ENCODE results near the gene TMA7. TPM values are rescaled to one million over a fixed set of nuclear protein-coding genes. Genes with fewer than 3 reads are reported as not detected.
"Not testable (repeated sequence)": the region's sequence is repeated elsewhere in the genome, so short reads cannot be mapped to it uniquely, and the experiment has no call there.

Gene TMA7
- polyA plus RNA-seq, 1 experiment = 316 TPM

DNA sequence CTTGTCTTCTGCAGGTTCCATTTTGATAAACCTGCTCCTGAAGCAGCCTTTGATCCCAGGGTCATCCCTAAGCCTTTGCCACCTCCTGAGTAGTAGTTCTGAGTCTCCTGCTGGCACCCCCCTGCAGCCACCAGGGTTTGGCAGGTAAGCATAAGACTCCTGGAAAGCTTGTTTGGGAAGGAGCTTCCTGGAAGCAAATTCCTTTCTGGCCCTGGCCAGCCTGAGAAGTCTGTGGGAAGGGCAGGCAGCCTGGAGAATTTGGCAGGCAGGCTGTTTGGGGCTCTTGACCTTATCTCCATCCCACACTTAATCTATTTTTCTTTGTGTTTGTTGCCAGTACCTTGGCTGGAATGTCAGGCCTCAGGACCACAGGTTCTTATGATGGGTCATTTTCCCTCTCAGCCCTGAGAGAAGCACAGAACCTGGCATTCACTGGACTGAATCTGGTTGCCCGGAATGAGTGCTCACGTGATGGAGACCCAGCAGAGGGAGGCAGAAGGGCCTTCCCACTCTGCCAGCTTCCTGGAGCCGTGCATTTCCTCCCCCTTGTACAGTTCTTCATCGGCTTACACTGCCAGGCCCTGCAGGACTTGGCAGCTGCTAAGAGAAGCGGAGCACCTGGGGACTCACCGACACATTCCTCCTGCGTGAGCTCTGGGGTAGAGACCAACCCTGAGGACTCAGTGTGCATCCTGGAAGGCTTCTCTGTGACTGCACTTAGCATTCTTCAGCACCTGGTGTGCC is 19.9 kb downstream of the TMA7 start:
- Histone ChIP-seq H3K27ac (ENCODE audit: low read depth, low read length) (no peak overlapping the region), H3K9me3 (ENCODE audit: control insufficient read depth, insufficient read depth, low read length) (no peaks in the 10 kb centered on the region), H3K27me3 (ENCODE audit: control insufficient read depth, insufficient read depth, low read length) (no peaks in the 10 kb centered on the region), H3K4me3 (ENCODE audit: low read depth, low read length) (no peak overlapping the region)
- POLR2A ChIA-PET = interaction anchor here (0.5 to 0.6 kb wide), 2 partner anchors 91 to 261 kb away, joined by 3 to 5 read pairs; no protein-coding TSS in a partner anchor
- DNase-seq (ENCODE audit: low read depth, low spot score) = no peak
- TF ChIP-seq, protein P1, sequence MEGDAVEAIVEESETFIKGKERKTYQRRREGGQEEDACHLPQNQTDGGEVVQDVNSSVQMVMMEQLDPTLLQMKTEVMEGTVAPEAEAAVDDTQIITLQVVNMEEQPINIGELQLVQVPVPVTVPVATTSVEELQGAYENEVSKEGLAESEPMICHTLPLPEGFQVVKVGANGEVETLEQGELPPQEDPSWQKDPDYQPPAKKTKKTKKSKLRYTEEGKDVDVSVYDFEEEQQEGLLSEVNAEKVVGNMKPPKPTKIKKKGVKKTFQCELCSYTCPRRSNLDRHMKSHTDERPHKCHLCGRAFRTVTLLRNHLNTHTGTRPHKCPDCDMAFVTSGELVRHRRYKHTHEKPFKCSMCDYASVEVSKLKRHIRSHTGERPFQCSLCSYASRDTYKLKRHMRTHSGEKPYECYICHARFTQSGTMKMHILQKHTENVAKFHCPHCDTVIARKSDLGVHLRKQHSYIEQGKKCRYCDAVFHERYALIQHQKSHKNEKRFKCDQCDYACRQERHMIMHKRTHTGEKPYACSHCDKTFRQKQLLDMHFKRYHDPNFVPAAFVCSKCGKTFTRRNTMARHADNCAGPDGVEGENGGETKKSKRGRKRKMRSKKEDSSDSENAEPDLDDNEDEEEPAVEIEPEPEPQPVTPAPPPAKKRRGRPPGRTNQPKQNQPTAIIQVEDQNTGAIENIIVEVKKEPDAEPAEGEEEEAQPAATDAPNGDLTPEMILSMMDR (IDR thresholded peaks at IDR 0.05; ENCODE audit: low read depth, low read length) = no peak
- CTCF ChIA-PET = interaction anchor here (1.1 kb wide), 1 partner anchor 24 kb away, joined by 3 read pairs; no protein-coding TSS in a partner anchor

DNA sequence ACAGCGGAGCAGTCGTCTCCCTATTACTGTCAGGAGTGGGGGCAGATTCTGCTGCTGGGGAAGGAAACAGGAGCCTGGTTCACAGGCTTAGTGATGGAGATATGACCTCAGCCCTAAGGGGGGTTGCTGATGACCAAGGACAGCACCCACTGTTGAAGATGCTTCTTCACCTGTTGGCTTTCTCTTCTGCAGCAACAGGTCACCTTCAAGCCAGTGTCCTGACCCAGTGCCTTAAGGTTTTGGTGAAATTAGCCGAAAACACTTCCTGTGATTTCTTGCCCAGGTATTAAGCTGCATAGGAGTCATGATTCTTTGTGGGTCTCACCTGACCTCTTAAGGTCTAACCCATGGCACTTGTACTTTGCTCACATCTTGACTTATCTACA is 20.5 kb downstream of the TMA7 start:
- ChIA-PET CTCF (interaction anchor here (1.1 kb wide), 1 partner anchor 24 kb away, joined by 3 read pairs; no protein-coding TSS in a partner anchor), POLR2A (no interaction called here)
- no peaks in the 10 kb centered on the region for H3K9me3 ChIP-seq (ENCODE audit: control insufficient read depth, insufficient read depth, low read length)
- no peak overlapping the region for H3K4me3 ChIP-seq (ENCODE audit: low read depth, low read length)
- H3K27me3 ChIP-seq (ENCODE audit: control insufficient read depth, insufficient read depth, low read length) = no peaks in the 10 kb centered on the region
- no peak for DNase-seq (ENCODE audit: low read depth, low spot score)
- H3K27ac ChIP-seq (ENCODE audit: low read depth, low read length) = no peak overlapping the region
- TF ChIP-seq, protein P1 (IDR thresholded peaks at IDR 0.05; ENCODE audit: low read depth, low read length) = no peak

DNA sequence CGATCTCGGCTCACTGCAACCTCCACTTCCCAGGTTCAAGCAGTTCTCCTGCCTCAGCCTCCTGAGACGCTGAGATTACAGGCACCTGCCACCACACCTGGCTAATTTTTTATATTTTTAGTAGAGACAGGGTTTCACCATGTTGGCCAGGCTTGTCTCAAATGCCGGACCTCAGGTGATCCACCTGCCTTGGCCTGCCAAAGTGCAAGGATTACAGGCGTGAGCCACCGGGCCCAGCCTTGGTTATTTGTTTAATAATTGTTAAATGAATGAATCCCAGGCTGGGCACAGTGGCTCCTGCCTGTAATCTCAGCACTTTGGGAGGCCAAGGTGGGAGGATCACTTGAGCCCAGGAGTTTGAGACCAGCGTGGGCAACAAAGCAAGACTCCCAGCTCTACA is 21.7 kb downstream of the TMA7 start:
- POLR2A ChIA-PET = not testable (repeated sequence)

DNA sequence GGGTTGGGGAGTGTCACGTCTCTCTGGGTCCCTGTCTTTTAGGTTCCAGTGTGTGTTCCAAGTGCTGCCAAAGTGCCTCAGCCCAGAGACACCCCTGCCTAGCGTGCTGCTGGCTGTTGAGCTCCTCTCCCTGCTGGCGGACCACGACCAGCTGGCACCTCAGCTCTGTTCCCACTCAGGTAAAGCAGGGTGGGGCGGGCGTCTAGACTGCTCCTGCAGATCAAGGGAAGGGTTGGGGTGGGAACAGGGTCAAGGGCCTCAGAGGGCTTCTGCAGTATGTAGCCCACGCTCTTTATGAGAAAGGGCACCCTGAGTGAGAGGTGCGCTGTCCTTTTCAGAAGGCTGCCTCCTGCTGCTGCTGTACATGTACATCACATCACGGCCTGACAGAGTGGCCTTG is 23.6 kb downstream of the TMA7 start:
- Histone ChIP-seq H3K27ac (ENCODE audit: low read depth, low read length) (no peak overlapping the region), H3K9me3 (ENCODE audit: control insufficient read depth, insufficient read depth, low read length) (no peaks in the 10 kb centered on the region), H3K27me3 (ENCODE audit: control insufficient read depth, insufficient read depth, low read length) (no peaks in the 10 kb centered on the region), H3K4me3 (ENCODE audit: low read depth, low read length) (no peak overlapping the region)
- ChIA-PET POLR2A (no interaction called here), CTCF (interaction anchor here (0.5 to 2.1 kb wide), 3 partner anchors 28 to 439 kb away, joined by 3 to 15 read pairs (median 3); no protein-coding TSS in a partner anchor)
- TF ChIP-seq, protein P1 (IDR thresholded peaks at IDR 0.05; ENCODE audit: low read depth, low read length) = no peak
- DNase-seq (ENCODE audit: low read depth, low spot score) = no peak

More for the DNA sequence above, 21.7 kb downstream of the TMA7 start:
- CTCF ChIA-PET; H3K9me3 ChIP-seq (ENCODE audit: control insufficient read depth, insufficient read depth, low read length); H3K27me3 ChIP-seq (ENCODE audit: control insufficient read depth, insufficient read depth, low read length); H3K27ac ChIP-seq (ENCODE audit: low read depth, low read length); H3K4me3 ChIP-seq (ENCODE audit: low read depth, low read length); DNase-seq (ENCODE audit: low read depth, low spot score): not testable (repeated sequence)

DNA sequence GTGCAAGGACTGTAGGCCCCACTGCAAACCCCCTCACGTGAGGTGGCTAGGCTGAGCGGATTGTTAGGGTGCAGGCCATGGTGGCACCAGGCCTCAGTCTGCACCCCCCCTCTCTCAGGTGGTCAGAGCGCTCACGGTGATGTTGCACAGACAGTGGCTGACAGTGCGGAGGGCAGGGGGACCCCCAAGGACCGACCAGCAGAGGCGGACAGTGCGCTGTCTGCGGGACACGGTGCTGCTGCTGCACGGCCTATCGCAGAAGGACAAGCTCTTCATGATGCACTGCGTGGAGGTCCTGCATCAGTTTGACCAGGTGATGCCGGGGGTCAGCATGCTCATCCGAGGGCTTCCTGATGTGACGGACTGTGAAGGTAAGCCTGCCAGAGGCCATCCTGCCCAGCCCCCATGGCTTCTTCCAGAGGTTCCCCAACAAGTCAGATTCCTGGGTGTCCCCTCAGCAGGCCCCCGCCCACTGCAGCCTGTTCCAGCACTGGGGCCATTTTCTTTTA is 24.7 kb downstream of the TMA7 start:
- Histone ChIP-seq H3K9me3 (ENCODE audit: control insufficient read depth, insufficient read depth, low read length) (no peaks in the 10 kb centered on the region), H3K27me3 (ENCODE audit: control insufficient read depth, insufficient read depth, low read length) (no peaks in the 10 kb centered on the region), H3K4me3 (ENCODE audit: low read depth, low read length) (no peak overlapping the region), H3K27ac (ENCODE audit: low read depth, low read length) (peak overlapping the region; percentile 100)
- POLR2A ChIA-PET = interaction anchor here (1.1 kb wide), 1 partner anchor 18 kb away, joined by 3 read pairs; the partner anchor contains the start of gene ATRIP
- CTCF ChIA-PET = interaction anchor here (0.6 to 2.1 kb wide), 5 partner anchors 29 to 89 kb away, joined by 3 to 15 read pairs (median 3); no protein-coding TSS in a partner anchor
- DNase-seq (ENCODE audit: low read depth, low spot score) = no peak
- TF ChIP-seq, protein P1 (IDR thresholded peaks at IDR 0.05; ENCODE audit: low read depth, low read length) = no peak

Measured in AG04450 (cell line).